Nephron (organoid): Measurements from ENCODE around the gene CNTNAP5.
A peak's percentile ranks its signal among the peaks of the same experiment; 100 is the strongest.

Experiments used
- H3K27ac Mint-ChIP-seq, 3 experiments: 2 replicates each; pipeline ENCODE4 v1.8.0; 2020; ENCODE audit warnings: mixed read lengths in 3 of 3, mild to moderate bottlenecking in 2 of 3, moderate library complexity in 1 of 3
- H3K27me3 Mint-ChIP-seq: 2 replicates; pipeline ENCODE4 v1.8.0; 2021; ENCODE audit warnings: low read depth, mild to moderate bottlenecking, moderate library complexity, mixed read lengths
- H3K36me3 Mint-ChIP-seq: 2 replicates; pipeline ENCODE4 v1.8.0; 2020; ENCODE audit warnings: low read depth, mixed read lengths
- H3K4me1 Mint-ChIP-seq: 2 replicates; pipeline ENCODE4 v1.8.0; 2020; ENCODE audit warnings: mixed read lengths
- H3K4me3 Mint-ChIP-seq, 3 experiments: 2 replicates each; pipeline ENCODE4 v1.8.0; 2020; ENCODE audit warnings: mild to moderate bottlenecking in 3 of 3, mixed read lengths in 3 of 3, moderate library complexity in 2 of 3
- H3K9me3 Mint-ChIP-seq: 2 replicates; pipeline ENCODE4 v1.8.0; 2020; ENCODE audit warnings: mixed read lengths
- CTCF ChIP-seq, 3 experiments: fragments of 200-600 bp; sonication (generic); IDR thresholded peaks; one replicate each; pipeline ENCODE4 v1.5.0; 2021; ENCODE audit warnings: antibody characterized with exemption in 3 of 3; ENCODE audit not compliant: unreplicated experiment in 3 of 3

CNTNAP5 gene

GRCh38 chr2:124025171-124025580, at the start of gene CNTNAP5:
TSS of gene CNTNAP5 (plus strand) at chr2:124025287. CDS start at chr2:124025651, 364 bp downstream.
- Mint-ChIP-seq H3K4me3 (peak within 1 kb of the TSS; percentile 73 to 81 (median 74)), H3K4me1 (peaks cover 12% of the 10 kb centered on the region), H3K27me3 (peaks cover 64% of the 10 kb centered on the region), H3K27ac (no peak within 1 kb of the TSS), H3K36me3 (no peaks in the 10 kb centered on the region), H3K9me3 (no peaks in the 10 kb centered on the region)
- TF ChIP-seq CTCF (IDR thresholded peaks at IDR 0.05; ENCODE audit: unreplicated experiment in 3 of 3): no peak

GRCh38 chr2:123976054-123976648, 48.9 kb upstream of the CNTNAP5 start:
- Mint-ChIP-seq H3K9me3 (peaks cover 19% of the 10 kb centered on the region), H3K4me3 (no peak overlapping the region), H3K27me3 (no peaks in the 10 kb centered on the region), H3K27ac (no peak overlapping the region), H3K4me1 (no peaks in the 10 kb centered on the region), H3K36me3 (no peaks in the 10 kb centered on the region)
- TF ChIP-seq CTCF (IDR thresholded peaks at IDR 0.05; ENCODE audit: unreplicated experiment in 3 of 3): no peak

- H3K27ac Mint-ChIP-seq: no peak overlapping the region
- H3K9me3 Mint-ChIP-seq: peaks cover 7% of the 10 kb centered on the region
- no peaks in the 10 kb centered on the region for H3K36me3 Mint-ChIP-seq
- H3K4me1 Mint-ChIP-seq: no peaks in the 10 kb centered on the region
- H3K27me3 Mint-ChIP-seq: no peaks in the 10 kb centered on the region
- H3K4me3 Mint-ChIP-seq: no peak overlapping the region
- TF ChIP-seq CTCF (IDR thresholded peaks at IDR 0.05; ENCODE audit: unreplicated experiment in 3 of 3): peak; percentile 36 to 67 (median 46)
These were observed 31.3 kb upstream of the CNTNAP5 start for GRCh38 chr2:123993728-123994323.

GRCh38 chr2:123999681-124000080, 25.4 kb upstream of the CNTNAP5 start:
- TF ChIP-seq CTCF (IDR thresholded peaks at IDR 0.05; ENCODE audit: unreplicated experiment in 3 of 3): no peak
- no peak overlapping the region for H3K4me3 Mint-ChIP-seq
- no peak overlapping the region for H3K27ac Mint-ChIP-seq
- H3K9me3 Mint-ChIP-seq: no peaks in the 10 kb centered on the region
- H3K36me3 Mint-ChIP-seq: no peaks in the 10 kb centered on the region
- H3K4me1 Mint-ChIP-seq: peaks cover 18% of the 10 kb centered on the region
- no peaks in the 10 kb centered on the region for H3K27me3 Mint-ChIP-seq

GRCh38 chr2:124001696-124002430, 23.2 kb upstream of the CNTNAP5 start:
- H3K27me3 Mint-ChIP-seq: no peaks in the 10 kb centered on the region
- no peak for TF ChIP-seq CTCF (IDR thresholded peaks at IDR 0.05; ENCODE audit: unreplicated experiment in 3 of 3)
- no peaks in the 10 kb centered on the region for H3K36me3 Mint-ChIP-seq
- H3K4me1 Mint-ChIP-seq: peaks cover 18% of the 10 kb centered on the region
- no peaks in the 10 kb centered on the region for H3K9me3 Mint-ChIP-seq
- H3K4me3 Mint-ChIP-seq: no peak overlapping the region
- no peak overlapping the region for H3K27ac Mint-ChIP-seq
